Omental fat pad (tissue), 4 donors: Measurements from ENCODE around the gene DNAI4. TPM values are rescaled to one million over a fixed set of nuclear protein-coding genes. Genes with fewer than 3 reads are reported as not detected.
"Not testable (repeated sequence)": the region's sequence is repeated elsewhere in the genome, so short reads cannot be mapped to it uniquely, and the experiment has no call there.

Experiments used
- ATAC-seq: fragments of 150-250 bp; one replicate; pipeline ENCODE4 v1.9.1; 2016; ENCODE audit warnings: mild to moderate bottlenecking, moderate library complexity; ENCODE audit not compliant: low FRiP score
- DNase-seq: peaks from one replicate; pipeline ENCODE4 v3.0.0-alpha.2; 2019; ENCODE audit warnings: low spot score
- CTCF ChIP-seq, 3 donors: fragments of 450-650 bp; IDR thresholded peaks; one replicate each; pipeline ENCODE4 v1.5.1; 2016 to 2017; ENCODE audit warnings: antibody characterized with exemption in 3 of 3, mild to moderate bottlenecking in 3 of 3, moderate library complexity in 2 of 3
- total RNA-seq, 4 donors: library from RNA; depleted of rRNA; stranded (reverse); fragments of >200 nt; gene quantifications; one replicate each; pipeline ENCODE4 v1.1.0, GENCODE V29; 2016

The DNAI4 gene
- 1 to 10 TPM; 2.8 to 8.8 (median 4.7) TPM for total RNA-seq

- ATAC-seq (peak; percentile 98), DNase-seq (peak; percentile 88)
- TF ChIP-seq CTCF (IDR thresholded peaks at IDR 0.05) = no peak
These were observed at the start of gene DNAI4, which contains the start of gene MIER1 for GRCh38 chr1:66924756-66925557. Gene DNAI4 (minus strand): TSS chr1:66924856. CDS start chr1:66924831, 25 bp downstream. Gene MIER1 (plus strand): TSS chr1:66924990. CDS start chr1:66925029, 39 bp downstream.

GRCh38 chr1:66968574-66968973, 43.9 kb upstream of the DNAI4 start:
- no peak for TF ChIP-seq CTCF (IDR thresholded peaks at IDR 0.05)
- DNase-seq (no peak), ATAC-seq (no peak)

GRCh38 chr1:66966188-66966873, 41.7 kb upstream of the DNAI4 start:
- not testable (repeated sequence) for ATAC-seq, DNase-seq

GRCh38 chr1:66957938-66958337, 33.3 kb upstream of the DNAI4 start:
- ATAC-seq = no peak
- no peak for DNase-seq
- no peak for TF ChIP-seq CTCF (IDR thresholded peaks at IDR 0.05)

- TF ChIP-seq CTCF (IDR thresholded peaks at IDR 0.05) = no peak
- ATAC-seq (no peak), DNase-seq (no peak)
These were observed 29.6 kb upstream of the DNAI4 start for GRCh38 chr1:66954208-66954607.

- no peak for DNase-seq
- ATAC-seq = no peak
- TF ChIP-seq CTCF (IDR thresholded peaks at IDR 0.05) = no peak
These were observed 26.9 kb upstream of the DNAI4 start for GRCh38 chr1:66951513-66951912.

- no peak for DNase-seq
- TF ChIP-seq CTCF (IDR thresholded peaks at IDR 0.05) = no peak
- no peak for ATAC-seq
These were observed 22.6 kb upstream of the DNAI4 start for GRCh38 chr1:66947267-66947666.
